Measurements from ENCODE around the gene MFSD6.
"Not testable (repeated sequence)": the region's sequence is repeated elsewhere in the genome, so short reads cannot be mapped to it uniquely, and the experiment has no call there.

- not testable (repeated sequence) for TF ChIP-seq CTCF, POLR2A (IDR thresholded peaks at IDR 0.05)
Observed at GRCh38 chr2:190358655-190359448, 49.3 kb upstream of the MFSD6 start.

Data from thyroid gland (tissue), 4 donors.